Panc1 (cell line): ENCODE measurements around the gene B4GALNT1. TPM values are rescaled to one million over a fixed set of nuclear protein-coding genes. Genes with fewer than 3 reads are reported as not detected.

Experiments
- ATAC-seq: fragments of 200-7000 bp; cut with Tn5 transposase; 2 replicates; pipeline ENCODE4 v1.9.1; 2020; ENCODE audit warnings: mild to moderate bottlenecking, moderate library complexity
- BruUV-seq: library from RNA; stranded (reverse); fragments of 400-500 nt; replicated peaks from 2 replicates; lab custom pipeline; 2021; lab: Mats Ljungman, UMichigan
- CTCF ChIA-PET: fragments of 300-600 bp; sonication (Branson Sonifier 250); formaldehyde crosslinking; loops from one replicate; lab custom pipeline; 2022; ENCODE audit warnings: antibody characterized with exemption; lab: Charles Lee
- POLR2A ChIA-PET: fragments of 300-600 bp; sonication (Branson Sonifier 250); formaldehyde crosslinking; loops from one replicate; lab custom pipeline; 2022; ENCODE audit warnings: antibody characterized with exemption; lab: Charles Lee
- DNase-seq: peaks from one replicate; pipeline ENCODE4 v3.0.0-alpha.2; 2010; ENCODE audit warnings: low read depth, low spot score
- H3K27ac ChIP-seq: 2 replicates; pipeline ENCODE4 v1.5.1; 2011; ENCODE audit warnings: mild to moderate bottlenecking, low read length, inconsistent platforms
- H3K27me3 ChIP-seq: fragments of 200-500 bp; sonication (Bioruptor generic); 2 replicates; pipeline ENCODE4 v1.6.0; 2014; ENCODE audit warnings: low read length, inconsistent platforms; ENCODE audit not compliant: control insufficient read depth, insufficient read depth
- H3K36me3 ChIP-seq: fragments of 200-500 bp; sonication (Bioruptor generic); 2 replicates; pipeline ENCODE4 v1.5.1; 2014; ENCODE audit warnings: inconsistent platforms, mild to moderate bottlenecking, low read length, moderate library complexity; ENCODE audit not compliant: control insufficient read depth, insufficient read depth
- H3K4me1 ChIP-seq: 2 replicates; pipeline ENCODE4 v1.5.1; 2011; ENCODE audit warnings: inconsistent platforms, mild to moderate bottlenecking, low read length, moderate library complexity; ENCODE audit not compliant: control insufficient read depth, insufficient read depth
- H3K4me3 ChIP-seq, 2 experiments: 2 replicates each; pipeline ENCODE4 v1.5.1; 2011 to 2012; ENCODE audit warnings: low read depth in 2 of 2, low read length in 2 of 2, mild to moderate bottlenecking in 2 of 2, inconsistent platforms in 1 of 2, moderate library complexity in 1 of 2
- H3K9me3 ChIP-seq: fragments of 200-500 bp; sonication (Bioruptor generic); 2 replicates; pipeline ENCODE4 v1.5.1; 2014; ENCODE audit warnings: low read depth, mild to moderate bottlenecking, inconsistent platforms, low read length, moderate library complexity; ENCODE audit not compliant: control insufficient read depth, insufficient read depth
- CTCF ChIP-seq: fragments of 450-650 bp; IDR thresholded peaks from 2 replicates; pipeline ENCODE4 v1.5.1; 2017; ENCODE audit warnings: mild to moderate bottlenecking
- POLR2AphosphoS5 ChIP-seq: IDR thresholded peaks from 2 replicates; pipeline ENCODE4 v1.6.1; 2012; ENCODE audit warnings: mild to moderate bottlenecking, low read depth, low read length, moderate library complexity
- REST ChIP-seq, 2 experiments: IDR thresholded peaks; 2 replicates each; pipeline ENCODE4 v1.6.1; 2011 to 2012; ENCODE audit warnings: low read depth in 2 of 2, control low read depth in 1 of 2, low read length in 1 of 2, mild to moderate bottlenecking in 1 of 2, moderate library complexity in 1 of 2; ENCODE audit not compliant: insufficient read depth in 1 of 2
- SIN3A ChIP-seq: IDR thresholded peaks from 2 replicates; pipeline ENCODE4 v1.6.1; 2012; ENCODE audit warnings: low read depth, mild to moderate bottlenecking, low read length, moderate library complexity, borderline replicate concordance; ENCODE audit not compliant: insufficient read depth
- TCF7L2 ChIP-seq: IDR thresholded peaks from 2 replicates; pipeline ENCODE4 v1.6.1; 2011; ENCODE audit warnings: mild to moderate bottlenecking, low read depth, low read length, inconsistent platforms
- in situ Hi-C: cut with HindIII; loops from 2 replicates; pipeline ENCODE4 v1.10.0; 2016; ENCODE audit warnings: low sequenced_read_pairs, low pct_unique_long_range_greater_than_20kb
- intact Hi-C: fragments of 100-400 bp; cut with micrococcal nuclease; formaldehyde crosslinking; loops from one replicate; pipeline ENCODE4 v1.10.0; 2022; ENCODE audit not compliant: unreplicated experiment
- total RNA-seq: library from RNA; stranded (reverse); gene quantifications from one replicate; pipeline ENCODE4 v1.2.1, GENCODE V29; 2021; ENCODE audit not compliant: unreplicated experiment

The B4GALNT1 gene
- total RNA-seq, 1 experiment from 2014 or later = 48.6 TPM

GRCh38 chr12:57613427-57614109 lies 19.4 kb downstream of the B4GALNT1 start:
- no peak overlapping the region for H3K27ac ChIP-seq
- H3K4me3 ChIP-seq = no peak overlapping the region
- no peaks in the 10 kb centered on the region for H3K36me3 ChIP-seq
- intact Hi-C loops (no loop called here), in situ Hi-C loops (no loop called here)
- no peaks in the 10 kb centered on the region for H3K27me3 ChIP-seq
- no peak for TF ChIP-seq SIN3A
- no peak for TF ChIP-seq POLR2AphosphoS5
- no peak for TF ChIP-seq TCF7L2
- no peak for TF ChIP-seq CTCF
- TF ChIP-seq REST (IDR thresholded peaks at IDR 0.05; ENCODE audit: insufficient read depth in 1 of 2, low read depth in 2 of 2, low read length in 1 of 2) = no peak
- H3K9me3 ChIP-seq = no peaks in the 10 kb centered on the region
- POLR2A ChIA-PET = no interaction called here
- CTCF ChIA-PET = no interaction called here
- H3K4me1 ChIP-seq = peaks cover 8% of the 10 kb centered on the region; the same call in 1 of the 2 replicates
- no peak for DNase-seq
- no peak for ATAC-seq
- BruUV-seq = no TSS peak

GRCh38 chr12:57612711-57613426 lies 20.1 kb downstream of the B4GALNT1 start:
- in situ Hi-C loops (no loop called here), intact Hi-C loops (no loop called here)
- TF ChIP-seq SIN3A (no peak), CTCF (no peak), POLR2AphosphoS5 (no peak), REST (IDR thresholded peaks at IDR 0.05; ENCODE audit: insufficient read depth in 1 of 2, low read depth in 2 of 2, low read length in 1 of 2) (no peak), TCF7L2 (no peak)
- H3K4me1 ChIP-seq = peaks cover 8% of the 10 kb centered on the region; the same call in 1 of the 2 replicates
- H3K4me3 ChIP-seq = no peak overlapping the region
- ChIA-PET CTCF (no interaction called here), POLR2A (no interaction called here)
- no peak overlapping the region for H3K27ac ChIP-seq
- BruUV-seq = no TSS peak
- no peaks in the 10 kb centered on the region for H3K36me3 ChIP-seq
- H3K27me3 ChIP-seq = no peaks in the 10 kb centered on the region
- ATAC-seq (no peak), DNase-seq (no peak)
- no peaks in the 10 kb centered on the region for H3K9me3 ChIP-seq
